Stomach (tissue), 4 donors: ENCODE data around the gene ZNF747.

ENCODE experiments used
- CTCF ChIP-seq, 7 experiments: fragments of 450-650 bp in 4 of 7; fragments of 200-600 bp in 3 of 7; sonication (generic) in 3 of 7; IDR thresholded peaks; one replicate each; pipeline ENCODE4 v1.5.1; 2016 to 2019; ENCODE audit warnings: antibody characterized with exemption in 7 of 7, control low read depth in 2 of 7, mild to moderate bottlenecking in 1 of 7
- EP300 ChIP-seq: sonication (generic); formaldehyde crosslinking; IDR thresholded peaks from one replicate; pipeline ENCODE4 v1.6.1; 2017; ENCODE audit warnings: antibody characterized with exemption
- POLR2A ChIP-seq, 4 donors: fragments of 450-650 bp; IDR thresholded peaks; one replicate each; pipeline ENCODE4 v1.6.1; 2016; ENCODE audit warnings: antibody characterized with exemption in 4 of 4, control low read depth in 2 of 4, mild to moderate bottlenecking in 1 of 4, moderate library complexity in 1 of 4

- TF ChIP-seq EP300 = no peak
- TF ChIP-seq CTCF (IDR thresholded peaks at IDR 0.05) = no peak
- no peak for TF ChIP-seq POLR2A (IDR thresholded peaks at IDR 0.05)
Observed at GRCh38 chr16:30521476-30521872, 13.2 kb downstream of the ZNF747 start.
